ENCODE measurements around the gene CNKSR3.

The CNKSR3 gene

DNA sequence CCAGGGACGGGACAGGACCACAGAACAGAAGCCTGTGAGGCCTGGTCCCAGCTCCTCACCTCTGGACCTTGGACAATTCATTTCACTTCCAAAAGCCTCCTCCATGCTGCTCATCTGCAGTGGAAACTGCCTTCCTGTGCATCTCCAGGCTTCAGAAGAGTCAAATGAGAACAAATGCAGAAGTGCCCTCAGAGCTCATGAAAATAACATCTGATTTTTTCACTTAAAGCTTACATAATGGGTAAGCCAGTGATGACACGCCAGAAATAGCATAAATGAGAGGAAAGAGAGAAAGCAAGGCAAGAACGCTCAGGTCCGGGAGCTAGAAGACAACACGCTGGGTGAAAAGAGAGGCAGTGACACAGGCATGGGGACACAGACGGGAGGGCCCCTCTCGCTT, 7.9 kb downstream of the CNKSR3 start:
- no peak for DNase-seq (ENCODE audit: low read depth)

DNA sequence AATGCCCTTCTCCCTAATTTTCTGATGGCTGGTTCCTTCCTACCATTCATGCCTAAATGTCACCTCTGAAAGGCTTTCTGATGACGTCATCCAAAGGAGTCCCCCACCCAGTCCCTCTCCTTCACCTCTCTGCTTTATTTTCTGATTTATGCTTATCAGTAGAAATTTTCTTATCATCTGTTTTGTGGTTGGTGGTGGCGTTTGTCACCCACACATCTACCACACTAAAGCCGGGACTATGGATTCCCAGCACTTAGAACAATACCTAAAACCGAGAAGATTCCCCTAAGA, 9.0 kb downstream of the CNKSR3 start:
- DNase-seq (ENCODE audit: low read depth): no peak

DNA sequence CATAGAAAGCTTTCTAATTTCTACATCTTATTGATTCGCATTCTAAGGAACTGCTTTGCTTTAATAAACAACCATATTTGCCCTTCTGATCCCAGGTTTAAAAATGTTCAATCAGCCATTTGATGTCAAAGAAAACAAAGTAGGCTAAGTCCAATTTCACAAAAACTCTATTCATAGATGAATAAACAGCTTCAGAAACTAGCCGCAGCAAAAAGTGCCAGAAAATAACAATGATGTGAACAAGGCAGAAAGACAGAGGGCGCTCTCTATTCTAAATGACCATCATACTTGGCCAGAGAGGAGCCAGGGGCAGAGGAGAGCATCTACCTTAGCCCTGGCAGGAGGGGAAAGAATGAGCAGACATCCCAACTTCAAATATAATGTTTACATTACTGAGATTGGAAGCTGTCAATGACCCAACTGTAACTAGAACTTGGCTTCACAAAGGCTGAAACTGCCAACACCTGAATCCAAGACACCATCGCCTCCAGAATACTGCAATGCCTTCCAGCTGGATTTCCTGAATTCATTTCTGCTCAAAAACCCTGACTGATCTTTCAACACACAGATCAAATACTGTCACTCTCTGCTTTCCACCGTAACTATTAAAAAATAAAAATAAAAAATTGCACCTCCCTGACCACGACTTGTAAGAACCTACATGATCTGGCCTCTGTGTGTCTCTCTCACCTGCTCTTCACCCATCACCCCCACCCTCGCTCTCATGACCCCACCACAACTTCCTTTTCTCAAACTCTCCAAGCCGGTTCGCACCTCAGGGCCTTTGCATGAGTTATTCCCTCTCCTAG, 9.5 kb downstream of the CNKSR3 start:
- DNase-seq (ENCODE audit: low read depth): no peak

DNA sequence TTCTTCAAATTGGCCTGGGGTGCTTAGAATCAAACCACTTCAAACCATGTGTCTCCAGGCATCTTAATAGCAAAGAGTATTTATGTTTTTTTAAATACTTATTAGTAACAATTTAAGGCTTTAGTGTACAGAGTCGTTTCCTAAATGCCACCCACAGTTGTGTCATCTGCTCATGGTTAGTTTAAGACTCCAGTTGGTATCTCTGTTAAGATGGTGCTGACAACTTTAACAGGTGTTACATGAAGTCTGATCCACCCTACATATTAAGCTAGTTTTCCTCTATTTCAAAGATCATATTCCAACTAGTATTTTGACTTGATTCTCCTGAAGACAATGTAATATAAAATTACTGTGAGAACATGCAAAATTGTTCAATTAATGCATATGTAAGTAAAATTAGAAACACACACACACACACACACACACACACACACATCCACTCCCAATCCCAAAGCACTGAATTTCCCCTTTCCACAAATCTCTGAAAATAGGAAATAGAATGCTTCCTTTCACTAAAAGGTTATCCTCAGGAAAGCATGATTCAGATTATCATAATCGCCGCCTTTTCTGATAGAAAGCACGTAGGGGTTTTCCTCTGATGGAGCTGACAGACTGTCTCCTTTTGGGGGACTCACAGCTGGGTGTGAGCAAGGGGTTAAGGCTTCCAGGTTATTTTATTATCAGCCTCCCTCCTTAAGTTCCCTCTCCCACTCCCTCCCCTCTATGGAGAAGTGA, 10.5 kb downstream of the CNKSR3 start:
- no peak for DNase-seq (ENCODE audit: low read depth)

DNA sequence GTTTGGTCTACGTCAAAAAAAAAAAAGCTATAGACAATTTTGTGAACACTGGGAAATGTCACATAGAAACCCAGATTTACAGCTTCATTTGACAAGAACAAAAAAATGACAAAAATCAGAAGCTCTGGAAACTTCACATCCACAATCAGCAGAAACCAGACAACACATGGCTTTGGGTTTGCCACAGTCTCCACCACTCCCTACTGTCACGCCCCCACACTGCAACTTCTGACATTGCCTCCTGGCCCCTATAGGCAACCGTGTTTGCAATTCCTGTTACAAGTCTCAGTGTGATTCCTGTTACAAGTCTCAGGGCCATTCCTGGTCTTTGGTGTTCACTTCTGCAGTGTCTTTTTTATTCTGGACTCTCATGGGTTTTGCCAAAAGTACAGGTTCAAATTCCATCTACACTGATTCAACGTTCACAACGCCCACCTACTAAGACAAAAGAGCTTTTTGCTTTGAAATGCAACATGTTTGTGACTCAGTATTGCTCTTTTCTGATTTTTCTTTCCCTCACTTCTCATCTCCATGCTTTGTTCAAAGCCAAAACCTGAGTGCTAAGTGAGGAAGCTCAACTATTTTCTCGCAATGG, 12.0 kb downstream of the CNKSR3 start:
- no peak for DNase-seq (ENCODE audit: low read depth)

DNA sequence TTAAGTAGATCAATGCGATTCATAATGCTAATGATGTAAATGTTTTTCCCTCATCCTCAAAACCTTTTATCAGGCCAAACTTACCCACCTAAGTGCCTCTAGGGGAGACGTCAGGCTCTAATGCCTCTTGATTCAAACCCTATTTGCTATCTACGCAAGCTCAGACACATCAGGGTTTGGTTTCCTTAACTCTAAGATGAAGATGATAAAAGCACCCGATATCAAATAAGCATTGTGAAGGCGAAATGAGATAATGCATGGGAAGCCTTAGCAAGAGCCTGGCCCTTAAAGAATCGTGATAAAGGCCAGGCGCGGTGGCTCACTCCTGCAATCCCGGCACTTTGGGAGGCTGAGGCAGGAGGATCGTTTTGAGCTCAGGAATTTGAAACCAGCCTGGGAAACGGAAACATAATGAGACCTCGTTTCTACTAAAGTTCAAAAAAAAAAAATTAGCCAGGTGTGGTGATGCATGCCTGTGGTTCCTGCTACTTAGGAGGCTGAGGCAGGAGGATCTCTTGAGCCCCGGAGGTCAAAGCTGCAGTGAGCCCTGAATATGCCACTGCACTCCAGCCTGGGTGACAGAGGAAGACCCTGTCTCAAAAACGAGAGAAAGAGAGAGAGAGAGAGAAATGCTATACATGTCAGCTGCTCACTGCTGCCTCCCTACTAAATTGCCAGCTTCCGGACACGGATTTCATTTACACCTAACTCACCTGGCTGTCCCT, 13.5 kb downstream of the CNKSR3 start:
- no peak for DNase-seq (ENCODE audit: low read depth)

DNA sequence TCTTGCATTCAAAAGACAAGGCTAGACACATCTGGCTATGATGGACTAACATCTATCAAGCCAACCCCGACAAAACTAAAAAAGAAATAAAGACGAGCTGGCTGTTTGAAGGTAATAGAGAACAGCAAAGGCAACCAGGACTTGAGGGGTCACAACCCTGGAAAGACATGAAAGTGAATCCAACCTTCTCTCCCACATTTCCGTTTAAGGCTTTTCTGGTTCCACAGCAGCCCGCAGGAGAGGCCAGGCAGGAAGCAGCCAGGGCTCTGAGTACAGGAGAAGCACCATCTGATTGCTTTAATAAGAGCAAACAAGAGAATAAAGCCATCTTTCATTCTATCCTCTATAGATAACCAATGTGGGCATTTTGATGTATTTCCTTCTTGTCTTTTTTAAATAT, 14.3 kb downstream of the CNKSR3 start:
- DNase-seq (ENCODE audit: low read depth): no peak

DNA sequence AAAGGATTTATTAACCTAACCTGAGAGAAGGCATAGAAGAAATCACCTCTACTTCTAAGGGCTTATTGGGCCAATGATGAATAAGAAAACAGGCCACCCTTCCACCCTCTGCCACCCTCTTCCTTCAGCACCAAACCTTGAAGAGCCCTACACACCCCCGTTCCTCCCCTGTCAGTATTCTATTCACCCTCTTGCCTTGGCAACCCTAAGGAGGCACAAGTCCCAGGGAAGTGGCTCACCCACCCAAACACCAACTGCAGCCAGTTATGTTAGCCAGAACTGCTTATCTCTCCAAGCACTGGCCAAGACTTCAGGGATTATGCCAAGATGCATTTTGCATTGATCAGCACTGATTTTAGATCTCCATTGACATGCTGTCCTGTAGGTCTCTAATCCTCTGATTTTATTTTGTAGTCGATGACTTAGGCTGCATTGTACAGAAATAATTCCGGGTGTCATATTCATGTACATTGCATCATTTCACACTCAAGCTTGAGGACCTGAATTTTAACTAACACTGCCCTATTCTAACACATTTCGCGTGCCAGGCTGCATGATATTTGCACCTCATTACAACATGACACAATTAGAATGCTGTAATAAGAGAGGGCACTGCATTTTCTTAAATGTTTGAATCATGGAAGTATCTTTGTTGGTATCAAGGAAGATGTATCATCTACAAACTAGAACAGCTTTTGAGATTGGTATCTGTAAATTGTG, 15.7 kb downstream of the CNKSR3 start:
- no peak for DNase-seq (ENCODE audit: low read depth)

DNA sequence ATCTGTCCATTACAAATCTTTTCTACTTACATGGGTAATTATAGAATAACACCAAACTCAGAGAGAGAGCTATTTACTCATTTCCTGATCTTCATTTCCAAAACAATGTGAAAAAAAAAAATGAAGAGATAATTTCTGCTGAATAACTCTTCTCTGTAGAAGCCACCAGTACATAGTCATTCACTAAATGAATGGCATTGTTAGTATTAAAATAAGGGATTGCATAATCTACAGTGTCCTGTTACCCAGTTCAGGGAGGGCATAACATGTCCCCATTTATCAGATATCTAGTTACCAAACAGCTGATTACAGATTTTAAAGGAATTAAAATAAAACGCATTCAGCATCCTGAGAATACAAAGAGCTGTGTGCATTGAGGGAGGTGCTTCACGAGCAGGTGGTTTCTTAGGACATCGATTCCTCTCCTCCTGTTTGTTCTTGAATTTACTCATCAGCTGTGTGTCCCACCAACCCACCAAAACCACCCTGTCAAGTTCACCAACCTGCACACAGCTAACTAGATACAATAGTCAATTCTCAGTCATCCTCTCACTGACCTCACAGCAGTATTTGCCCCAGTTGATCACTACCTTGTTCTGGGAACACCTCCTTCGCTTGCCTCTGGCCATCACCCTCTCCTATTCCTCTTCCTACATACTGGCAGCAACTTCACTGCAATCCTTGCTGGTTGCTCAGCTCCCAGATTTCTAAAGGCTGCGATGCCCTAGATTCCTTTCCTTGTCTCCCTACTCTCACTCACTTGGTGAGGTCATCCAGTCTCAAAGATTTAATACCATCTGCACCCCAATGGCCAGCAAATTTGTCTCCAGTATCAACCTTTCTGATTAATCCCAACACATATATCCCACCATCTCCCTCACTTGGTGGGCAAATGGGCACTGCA, 18.7 kb downstream of the CNKSR3 start:
- no peak for DNase-seq (ENCODE audit: low read depth)

DNA sequence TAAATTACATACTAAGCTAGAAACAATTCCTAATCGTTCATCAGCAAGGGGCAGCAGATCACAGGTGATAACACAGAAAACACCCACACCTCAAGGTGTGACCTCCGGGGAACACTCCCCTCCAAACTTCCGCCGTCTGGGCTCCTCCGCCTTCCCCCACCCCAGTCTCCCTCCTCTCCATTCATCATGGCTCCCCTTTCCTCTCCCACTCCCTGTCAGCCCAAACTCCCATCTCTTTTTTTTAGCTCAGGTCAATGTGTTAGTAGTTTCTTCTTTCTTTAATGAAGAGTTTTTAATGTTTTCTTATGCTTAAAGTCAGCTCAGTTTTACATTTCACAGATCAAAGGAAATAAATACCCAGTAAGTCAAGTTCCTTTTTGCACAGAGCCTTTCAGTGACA, 20.7 kb downstream of the CNKSR3 start:
- no peak for DNase-seq (ENCODE audit: low read depth)

DNA sequence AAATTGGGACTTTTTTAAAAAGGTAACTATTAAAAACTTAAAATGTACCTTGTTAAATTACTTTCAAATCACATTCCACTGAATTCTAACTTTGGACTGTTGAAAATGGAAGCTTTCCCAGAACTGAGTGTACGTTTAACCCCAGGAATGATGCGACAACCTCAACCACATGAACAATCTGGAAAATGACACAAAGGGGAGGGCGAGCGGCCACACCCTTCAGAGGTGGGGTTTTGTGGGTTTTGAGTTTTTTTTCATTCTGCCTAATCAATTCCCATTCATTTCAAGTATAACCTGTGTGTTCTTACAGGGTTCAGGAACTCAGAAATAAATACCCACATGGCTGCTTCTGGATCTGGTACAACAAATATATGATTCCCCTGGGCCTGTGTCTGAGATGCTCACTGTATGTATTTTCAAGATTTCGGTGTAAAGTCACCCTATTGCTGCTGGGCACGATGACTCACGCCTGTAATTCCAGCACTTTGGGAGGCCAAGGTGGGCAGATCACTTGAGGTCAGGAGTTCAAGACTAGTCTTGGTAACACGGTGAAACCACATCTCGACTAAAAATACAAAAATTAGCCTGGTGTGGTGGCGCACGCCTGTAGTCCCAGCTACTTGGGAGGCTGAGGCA, 21.6 kb downstream of the CNKSR3 start:
- no peak for DNase-seq (ENCODE audit: low read depth)

DNA sequence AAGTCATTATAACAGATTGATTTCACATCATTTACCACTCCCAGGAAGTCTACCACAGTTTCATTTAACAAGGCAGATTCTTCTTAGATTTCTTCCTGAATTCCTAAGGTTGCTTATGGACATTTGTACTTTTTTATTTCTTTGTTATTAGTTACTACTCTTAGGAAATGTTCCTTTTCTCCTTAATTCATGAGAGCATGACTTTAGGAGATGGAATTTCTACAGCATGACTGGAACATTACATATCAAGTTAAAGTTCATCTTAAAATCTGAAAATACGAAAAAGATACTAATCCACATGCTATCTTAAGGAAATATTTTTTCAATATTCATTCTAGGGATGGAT, 22.3 kb downstream of the CNKSR3 start:
- DNase-seq (ENCODE audit: low read depth): no peak

DNA sequence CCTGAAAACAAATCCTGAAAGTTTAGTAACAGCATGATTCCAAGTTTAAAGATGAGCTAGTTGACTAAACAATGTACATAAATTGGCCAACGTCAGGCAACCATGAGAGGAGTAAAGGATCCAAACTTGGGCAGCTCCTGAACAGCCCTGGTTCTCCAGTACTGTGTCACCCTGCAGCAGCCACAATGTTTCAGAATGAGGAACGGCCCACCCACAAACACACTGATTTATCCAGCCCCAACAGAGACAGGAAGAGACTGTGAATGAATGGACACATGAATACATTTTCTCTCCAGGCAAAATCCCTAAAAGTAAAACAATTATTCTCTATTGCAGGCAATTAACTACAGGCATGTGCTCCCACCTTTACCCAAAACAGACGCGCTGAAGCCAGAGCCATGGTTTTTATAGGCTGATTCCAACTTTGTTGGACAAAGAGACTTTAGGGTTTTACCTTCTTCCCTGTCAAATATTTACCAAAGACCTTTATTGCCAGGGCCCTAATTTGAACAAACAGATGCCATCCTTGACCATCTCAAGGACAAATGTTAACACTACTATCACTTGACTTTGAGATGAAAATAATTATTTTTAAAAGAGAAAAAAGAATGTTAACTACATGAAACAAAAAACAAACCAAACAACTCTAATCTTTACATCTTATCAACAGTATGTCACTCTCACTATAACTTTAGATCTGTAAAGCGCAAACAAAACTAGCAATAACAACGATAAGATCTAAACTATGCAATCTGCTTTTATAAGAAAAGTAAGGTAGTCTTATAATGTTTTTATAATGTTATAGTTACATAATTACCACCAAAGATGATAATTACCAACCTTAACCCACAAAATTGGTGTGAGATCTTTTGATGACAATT, 22.9 kb downstream of the CNKSR3 start:
- no peak for DNase-seq (ENCODE audit: low read depth)

DNA sequence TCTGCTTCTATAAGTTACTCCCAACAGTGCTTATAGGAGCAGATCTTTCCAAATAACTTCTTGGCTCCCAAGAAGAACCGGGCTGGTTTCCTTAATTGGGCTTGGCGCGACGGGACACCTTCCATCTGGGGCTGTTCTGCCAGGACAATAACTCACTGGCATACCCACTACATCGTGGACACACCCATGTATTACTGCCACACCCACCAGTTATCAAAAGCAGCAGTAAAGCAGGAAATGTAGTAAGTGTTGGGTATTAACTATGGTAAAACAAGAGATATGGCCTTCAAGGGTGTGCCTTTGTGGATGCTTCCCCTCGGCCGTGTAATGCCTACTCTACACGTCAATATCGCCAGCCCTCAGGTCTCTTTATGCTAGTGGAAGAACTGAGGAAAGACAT, 24.7 kb downstream of the CNKSR3 start:
- DNase-seq (ENCODE audit: low read depth): no peak

DNA sequence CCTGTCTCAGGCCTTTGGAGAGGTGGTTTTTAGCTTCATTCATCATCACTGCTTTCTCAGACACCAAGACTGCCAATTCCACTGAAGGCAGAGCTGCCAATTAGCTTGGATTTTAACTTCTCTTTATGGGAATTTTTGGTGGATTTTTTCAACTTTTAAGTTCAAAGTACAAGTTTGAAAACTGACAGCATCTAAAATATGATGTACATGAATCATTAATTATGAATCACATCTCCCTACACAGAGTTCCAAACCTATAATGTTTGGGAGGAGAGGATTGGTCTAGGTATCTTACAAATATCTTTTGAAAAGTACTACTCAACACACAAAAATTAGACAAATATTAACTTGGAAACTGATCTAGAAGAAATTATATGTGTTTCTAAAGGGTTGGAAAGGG, 25.5 kb downstream of the CNKSR3 start:
- no peak for DNase-seq (ENCODE audit: low read depth)

DNA sequence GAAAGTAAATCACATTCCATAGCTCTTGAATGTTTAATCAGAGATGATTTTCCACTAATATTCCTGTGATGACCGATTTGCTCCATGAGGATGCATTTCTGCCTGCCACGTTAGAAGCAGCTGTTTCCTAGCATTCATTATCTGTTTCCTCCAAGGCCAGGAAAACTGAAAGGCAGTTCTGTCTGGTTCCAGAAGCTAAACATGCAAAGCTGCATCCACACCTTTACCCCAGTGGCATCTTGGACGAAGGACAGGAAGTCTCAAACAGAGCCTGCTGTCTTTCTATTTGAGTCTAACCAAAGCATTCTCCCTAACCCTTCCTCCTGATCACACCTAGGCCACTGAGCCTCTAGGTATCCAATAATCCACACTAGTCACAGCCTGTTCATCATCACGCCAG, 27.6 kb downstream of the CNKSR3 start:
- no peak for DNase-seq (ENCODE audit: low read depth)

DNA sequence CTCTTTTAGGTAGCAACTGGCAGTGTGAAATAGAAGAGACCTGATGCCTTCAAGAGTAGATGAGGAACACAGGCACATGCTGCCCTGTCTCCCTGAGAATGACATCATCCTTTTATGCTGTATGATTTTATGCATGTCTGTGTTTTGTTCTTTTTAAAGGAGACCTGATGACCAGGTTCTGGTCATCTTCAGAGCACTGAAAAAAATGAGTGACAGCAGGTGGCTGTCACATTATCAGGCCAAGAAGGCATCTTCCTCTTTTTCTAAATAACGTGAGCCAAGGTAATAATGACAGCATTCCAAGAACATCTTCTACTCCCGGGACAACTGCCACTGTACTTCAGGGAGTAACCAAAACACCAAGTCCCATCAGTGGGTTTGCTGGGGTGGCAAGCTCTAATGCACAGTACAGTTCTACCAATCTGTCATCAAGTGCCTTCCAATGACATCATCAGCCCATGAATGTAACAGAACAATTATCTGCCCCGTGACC, 28.9 kb downstream of the CNKSR3 start:
- no peak for DNase-seq (ENCODE audit: low read depth)

DNA sequence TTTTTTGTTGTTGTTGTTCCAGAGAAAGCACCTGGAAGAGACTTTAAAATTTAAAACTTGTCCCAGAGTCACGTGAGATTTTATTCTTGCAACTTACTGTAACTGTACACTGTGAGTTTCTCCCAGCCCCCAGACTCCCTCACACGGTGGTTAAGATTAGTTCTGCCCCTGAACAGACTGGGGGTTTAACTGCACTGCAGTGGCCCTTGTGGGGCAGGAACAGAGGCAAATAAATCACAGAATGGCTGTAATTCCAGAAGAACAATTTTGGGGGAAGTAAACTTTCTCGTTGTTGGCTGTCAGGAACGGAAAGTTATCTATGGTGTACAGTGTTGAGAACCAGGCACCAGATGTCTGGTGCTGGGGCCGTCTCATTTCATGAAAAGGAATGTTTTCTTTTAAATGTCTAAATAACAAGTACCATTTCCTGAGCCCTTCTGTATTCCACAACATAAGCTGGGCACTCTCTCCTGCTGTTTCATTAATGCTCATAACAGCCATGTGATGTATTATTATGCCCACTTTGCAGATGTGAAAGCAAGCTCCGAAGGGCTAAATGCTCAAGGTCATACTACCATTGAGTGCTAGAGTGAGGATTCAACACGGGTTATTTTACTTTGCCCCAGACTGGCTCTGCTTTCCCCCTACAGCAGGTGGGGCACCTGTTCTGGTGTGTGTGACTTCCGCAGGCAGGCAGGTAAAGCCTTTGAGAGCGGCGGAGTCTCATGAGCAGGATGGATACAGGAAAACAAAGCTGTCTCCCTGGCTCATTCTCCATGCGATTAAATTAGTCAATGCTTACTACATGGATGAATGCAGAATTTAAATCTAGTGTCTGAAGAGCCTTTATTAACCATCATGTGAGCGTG, 30.5 kb downstream of the CNKSR3 start:
- DNase-seq (ENCODE audit: low read depth): no peak

DNA sequence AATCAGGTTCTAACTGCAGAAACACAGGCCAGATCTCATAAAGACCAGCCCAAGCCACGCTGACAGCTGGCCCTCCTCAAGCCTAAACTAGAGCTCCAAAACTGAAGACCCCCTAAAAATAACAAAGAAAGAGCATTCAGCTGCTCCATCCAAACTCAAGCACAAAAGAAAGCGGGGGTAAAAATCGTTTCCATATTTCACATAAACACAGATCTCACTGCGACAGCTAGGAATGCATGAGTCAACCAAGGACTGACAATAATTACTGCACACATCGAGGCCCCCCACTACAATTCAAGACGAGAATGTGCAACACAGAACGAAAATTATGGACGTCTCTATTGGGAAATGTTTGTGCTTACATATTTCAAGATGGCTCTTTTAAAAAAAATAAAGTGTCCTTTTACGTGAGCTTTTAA, 31.1 kb downstream of the CNKSR3 start:
- DNase-seq (ENCODE audit: low read depth): no peak
